VCaP (cell line): Measurements from ENCODE around the gene ZFYVE28.

Experiments used
- H3K27ac ChIP-seq: fragments of 450-650 bp; 2 replicates; pipeline ENCODE4 v1.5.1; 2017
- CTCF ChIP-seq: fragments of 450-650 bp; conservative IDR thresholded peaks from 2 replicates; pipeline ENCODE4 v1.5.1; 2017; ENCODE audit warnings: mild to moderate bottlenecking, moderate library complexity

The ZFYVE28 gene

GRCh38 chr4:2339458-2340271 is 78.8 kb downstream of the ZFYVE28 start:
- TF ChIP-seq CTCF = no peak
- H3K27ac ChIP-seq = no peak overlapping the region

- no peak for TF ChIP-seq CTCF
- H3K27ac ChIP-seq = no peak overlapping the region
Measured at GRCh38 chr4:2338754-2339457, 79.5 kb downstream of the ZFYVE28 start.

- H3K27ac ChIP-seq = no peak overlapping the region
- TF ChIP-seq CTCF = no peak
Measured at GRCh38 chr4:2337896-2338295, 80.5 kb downstream of the ZFYVE28 start.

GRCh38 chr4:2337131-2337723 is 81.2 kb downstream of the ZFYVE28 start:
- H3K27ac ChIP-seq = no peak overlapping the region
- no peak for TF ChIP-seq CTCF

GRCh38 chr4:2336659-2337058 is 81.8 kb downstream of the ZFYVE28 start:
- no peak overlapping the region for H3K27ac ChIP-seq
- TF ChIP-seq CTCF = no peak

GRCh38 chr4:2335729-2336101 is 82.7 kb downstream of the ZFYVE28 start:
- no peak overlapping the region for H3K27ac ChIP-seq
- no peak for TF ChIP-seq CTCF
